SK-N-MC (cell line): ENCODE measurements around the gene SPOPL.
"Not testable (repeated sequence)": the region's sequence is repeated elsewhere in the genome, so short reads cannot be mapped to it uniquely, and the experiment has no call there.

Experiments
- EZH2 ChIP-seq: fragments of 200-600 bp; sonication (generic); IDR thresholded peaks from one replicate; pipeline ENCODE4 v1.6.1; 2017; ENCODE audit warnings: antibody characterized with exemption
- FOXP2 ChIP-seq: optimal IDR thresholded peaks from 2 replicates; pipeline ENCODE3; 2011; ENCODE audit warnings: mild to moderate bottlenecking, moderate library complexity; ENCODE audit not compliant: insufficient read depth; ENCODE audit errors: extremely low read length, control extremely low read depth
- POLR2AphosphoS5 ChIP-seq: IDR thresholded peaks from 2 replicates; pipeline ENCODE4 v1.6.1; 2012; ENCODE audit warnings: mild to moderate bottlenecking, low read depth, low read length, borderline replicate concordance

DNA sequence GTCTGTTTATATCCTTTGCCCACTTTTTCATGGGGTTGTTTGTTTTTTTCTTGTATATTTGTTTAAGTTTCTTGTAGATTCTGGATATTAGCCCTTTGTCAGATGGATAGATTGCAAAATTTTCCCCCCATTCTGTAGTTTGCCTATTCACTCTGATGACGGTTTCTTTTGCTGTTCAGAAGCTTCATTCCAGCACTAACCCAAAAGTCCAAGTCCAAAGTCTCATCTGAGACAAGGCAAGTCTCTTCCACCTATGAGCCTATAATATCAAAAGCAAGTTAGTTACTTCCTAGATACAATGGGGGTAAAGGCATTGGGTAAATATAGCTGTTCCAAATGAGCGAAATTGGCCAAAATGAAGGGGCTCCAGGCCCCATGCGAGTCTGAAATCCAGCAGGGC, 38.9 kb upstream of the SPOPL start:
- TF ChIP-seq EZH2, POLR2AphosphoS5, FOXP2: not testable (repeated sequence)
